GM23338 (cell line): Measurements from ENCODE around the gene OCA2. TPM values are rescaled to one million over a fixed set of nuclear protein-coding genes. Genes with fewer than 3 reads are reported as not detected.

ENCODE experiments used
- ATAC-seq: fragments of 200-7000 bp; cut with Tn5 transposase; 3 replicates; pipeline ENCODE4 v1.9.1; 2020
- DNase-seq: peaks from one replicate; pipeline ENCODE4 v3.0.0-alpha.2; 2015; ENCODE audit warnings: low spot score
- H2AFZ ChIP-seq: fragments of 200-600 bp; sonication (generic); 2 replicates; pipeline ENCODE4 v1.8.0; 2016; ENCODE audit warnings: antibody characterized with exemption, mild to moderate bottlenecking, moderate library complexity
- H3F3A ChIP-seq: fragments of 200-600 bp; sonication (generic); replicated peaks from 2 replicates; pipeline ENCODE4 v1.8.0; 2017; ENCODE audit warnings: antibody characterized with exemption, mixed run types, low read depth
- H3K27ac ChIP-seq: fragments of 200-600 bp; sonication (generic); 2 replicates; pipeline ENCODE4 v1.6.1; 2016; ENCODE audit warnings: low read depth
- H3K27me3 ChIP-seq: fragments of 200-600 bp; sonication (generic); 2 replicates; pipeline ENCODE4 v1.8.0; 2016; ENCODE audit warnings: mild to moderate bottlenecking, mixed run types, moderate library complexity; ENCODE audit not compliant: insufficient read depth
- H3K36me3 ChIP-seq: fragments of 200-600 bp; sonication (generic); 2 replicates; pipeline ENCODE4 v1.8.0; 2016; ENCODE audit warnings: mild to moderate bottlenecking; ENCODE audit not compliant: insufficient read depth
- H3K4me1 ChIP-seq: fragments of 200-600 bp; sonication (generic); 2 replicates; pipeline ENCODE4 v1.8.0; 2016; ENCODE audit warnings: mild to moderate bottlenecking, moderate library complexity; ENCODE audit not compliant: insufficient read depth
- H3K4me2 ChIP-seq: fragments of 200-600 bp; sonication (generic); 2 replicates; pipeline ENCODE4 v1.7.1; 2017; ENCODE audit warnings: mixed run types
- H3K4me3 ChIP-seq: fragments of 200-600 bp; sonication (generic); 2 replicates; pipeline ENCODE4 v1.6.1; 2016; ENCODE audit warnings: mixed run types
- H3K79me2 ChIP-seq: fragments of 200-600 bp; sonication (generic); replicated peaks from 2 replicates; pipeline ENCODE4 v1.8.0; 2017; ENCODE audit warnings: mild to moderate bottlenecking; ENCODE audit not compliant: insufficient read depth
- H3K9me2 ChIP-seq: fragments of 200-600 bp; sonication (generic); 2 replicates; pipeline ENCODE4 v1.8.0; 2017; ENCODE audit not compliant: insufficient read depth
- H4K20me1 ChIP-seq: fragments of 200-600 bp; sonication (generic); replicated peaks from 2 replicates; pipeline ENCODE4 v1.8.0; 2017; ENCODE audit warnings: mild to moderate bottlenecking; ENCODE audit not compliant: insufficient read depth
- H3K27ac Mint-ChIP-seq: 2 replicates; pipeline ENCODE4 v1.8.0; 2020; ENCODE audit warnings: inconsistent platforms, mild to moderate bottlenecking, moderate library complexity, mixed read lengths
- H3K27me3 Mint-ChIP-seq: 3 replicates; pipeline ENCODE4 v1.8.0; 2022; ENCODE audit warnings: low read depth, mild to moderate bottlenecking, moderate library complexity, mixed read lengths, inconsistent platforms; ENCODE audit not compliant: insufficient read depth, poor library complexity
- H3K36me3 Mint-ChIP-seq: 3 replicates; pipeline ENCODE4 v1.8.0; 2021; ENCODE audit warnings: low read depth, mild to moderate bottlenecking, inconsistent platforms, moderate library complexity, mixed read lengths
- H3K4me1 Mint-ChIP-seq: 3 replicates; pipeline ENCODE4 v1.8.0; 2020; ENCODE audit warnings: mild to moderate bottlenecking, inconsistent platforms, mixed read lengths
- H3K4me3 Mint-ChIP-seq: 3 replicates; pipeline ENCODE4 v1.8.0; 2021; ENCODE audit warnings: moderate library complexity, mild to moderate bottlenecking, inconsistent platforms, mixed read lengths
- H3K9me3 Mint-ChIP-seq: 3 replicates; pipeline ENCODE4 v1.8.0; 2020; ENCODE audit warnings: moderate library complexity, mild to moderate bottlenecking, inconsistent platforms, mixed read lengths
- CREB1 ChIP-seq: fragments of 250-450 bp; sonication (Bioruptor Pico); IDR thresholded peaks from 2 replicates; pipeline ENCODE4 v1.5.0; 2020; ENCODE audit warnings: low read depth, mild to moderate bottlenecking, moderate library complexity
- ETS1 ChIP-seq: IDR thresholded peaks from 2 replicates; pipeline ENCODE4 v1.6.1; 2016; ENCODE audit warnings: antibody characterized with exemption
- JUNB ChIP-seq: IDR thresholded peaks from one replicate; pipeline ENCODE4 v1.6.1; 2016; ENCODE audit warnings: antibody characterized with exemption; ENCODE audit not compliant: unreplicated experiment
- STAT1 ChIP-seq: IDR thresholded peaks from one replicate; pipeline ENCODE4 v1.6.1; 2016; ENCODE audit warnings: antibody characterized with exemption; ENCODE audit not compliant: unreplicated experiment
- ZNF462 ChIP-seq: fragments of 250-450 bp; sonication (Bioruptor Pico); IDR thresholded peaks from 2 replicates; pipeline ENCODE4 v1.5.0; 2020; ENCODE audit warnings: mild to moderate bottlenecking, moderate library complexity
- polyA plus RNA-seq: library from polyadenylated mRNA; unstranded; fragments of >200 nt; fragmentation: Nextera tagmentation; extraction: Ambion mirVana; gene quantifications from 2 replicates; pipeline ENCODE4 v1.2.1, GENCODE V29; 2016
- total RNA-seq: library from RNA; depleted of rRNA; stranded (reverse); fragments of >200 nt; shearing (Covaris generic); gene quantifications from 2 replicates; pipeline ENCODE4 v1.2.3, GENCODE V29; 2014

The OCA2 gene
- total and polyA plus RNA-seq, 2 experiments from 2014 or later: 0.40 to 0.69 TPM

- TF ChIP-seq ZNF462 (CRISPR knock-in tag): no peak
- TF ChIP-seq JUNB: no peak
- no peak for TF ChIP-seq ETS1
- no peak for TF ChIP-seq CREB1 (CRISPR knock-in tag)
Observed at GRCh38 chr15:28116521-28117431, 17.7 kb upstream of the OCA2 start (continued).

- H3K79me2 ChIP-seq: no peaks in the 10 kb centered on the region
- no peaks in the 10 kb centered on the region for H3K9me2 ChIP-seq
- ATAC-seq (no peak), DNase-seq (no peak)
- Mint-ChIP-seq H3K27ac (no peak overlapping the region), H3K9me3 (no peaks in the 10 kb centered on the region), H3K36me3 (peaks cover 79% of the 10 kb centered on the region), H3K4me3 (no peak overlapping the region), H3K27me3 (peaks cover 9% of the 10 kb centered on the region), H3K4me1 (no peaks in the 10 kb centered on the region)
- peaks cover 8% of the 10 kb centered on the region; the same call in 1 of the 2 replicates for H3K36me3 ChIP-seq
- H4K20me1 ChIP-seq: no peaks in the 10 kb centered on the region; the same call in 1 of the 2 replicates
- no peaks in the 10 kb centered on the region for H3F3A ChIP-seq
- TF ChIP-seq JUNB (no peak), STAT1 (no peak)
- no peaks in the 10 kb centered on the region for H3K27me3 ChIP-seq
- no peak overlapping the region for H3K4me2 ChIP-seq
- no peaks in the 10 kb centered on the region for H3K4me1 ChIP-seq
- no peak overlapping the region for H3K4me3 ChIP-seq
- no peak overlapping the region for H3K27ac ChIP-seq
- no peak overlapping the region for H2AFZ ChIP-seq
Observed at GRCh38 chr15:28115871-28116270, 16.8 kb upstream of the OCA2 start.
